ENCODE results near the gene TSEN2.

DNA sequence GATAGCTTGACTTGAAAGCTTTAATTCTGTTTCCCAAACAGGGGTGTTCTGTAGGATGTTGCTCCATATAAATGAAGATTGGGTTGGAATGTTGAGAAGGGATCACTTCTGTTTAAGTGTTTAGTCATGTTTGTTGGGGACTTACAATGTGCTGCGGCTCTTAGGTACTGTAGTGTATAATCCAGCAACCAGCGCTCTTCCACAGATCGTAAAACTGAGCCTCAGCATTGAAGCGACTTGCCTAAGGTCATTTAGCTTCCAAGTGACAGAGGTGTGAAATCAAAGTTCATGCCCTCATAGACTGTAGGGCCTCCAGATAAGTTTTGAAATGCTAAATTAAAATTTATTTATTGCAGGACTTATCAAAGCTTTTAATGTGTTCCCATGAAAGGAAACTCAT, 74.4 kb downstream of the TSEN2 start:
- TF ChIP-seq POLR2A (IDR thresholded peaks at IDR 0.05) (no peak), CTCF (IDR thresholded peaks at IDR 0.05) (no peak)

Data from breast epithelium (tissue), 3 donors.